Vagina (tissue), 2 donors: Measurements from ENCODE around the gene REL. TPM values are rescaled to one million over a fixed set of nuclear protein-coding genes. Genes with fewer than 3 reads are reported as not detected.

Experiments
- DNase-seq, 2 donors: peaks; one replicate each; pipeline ENCODE4 v3.0.0-alpha.2; 2017; ENCODE audit errors: extremely low spot score in 2 of 2
- H3K27ac ChIP-seq: fragments of 200-600 bp; sonication (generic); one replicate; pipeline ENCODE4 v1.5.1; 2019
- H3K27me3 ChIP-seq: fragments of 200-600 bp; sonication (generic); one replicate; pipeline ENCODE4 v1.5.1; 2019
- H3K36me3 ChIP-seq, 2 donors: fragments of 200-600 bp; sonication (generic); one replicate each; pipeline ENCODE4 v1.5.1; 2017 to 2019
- H3K4me1 ChIP-seq: fragments of 200-600 bp; sonication (generic); one replicate; pipeline ENCODE4 v1.5.1; 2019
- H3K4me3 ChIP-seq, 2 donors: fragments of 200-600 bp; sonication (generic); 1 replicate in 1 of 2; 2 replicates in 1 of 2; pipeline ENCODE4 v1.5.1; 2016 to 2019
- H3K9me3 ChIP-seq: fragments of 200-600 bp; sonication (generic); one replicate; pipeline ENCODE4 v1.5.1; 2019
- POLR2A ChIP-seq, 2 donors: fragments of 450-650 bp; IDR thresholded peaks; one replicate each; pipeline ENCODE4 v1.6.1; 2017; ENCODE audit warnings: antibody characterized with exemption in 2 of 2, mild to moderate bottlenecking in 2 of 2, moderate library complexity in 2 of 2
- POLR2AphosphoS5 ChIP-seq, 2 donors: sonication (generic); formaldehyde crosslinking; IDR thresholded peaks; one replicate each; pipeline ENCODE4 v1.9.0; 2017; ENCODE audit warnings: antibody characterized with exemption in 2 of 2, mild to moderate bottlenecking in 2 of 2, low read depth in 1 of 2; ENCODE audit not compliant: insufficient read depth in 1 of 2
- intact Hi-C: fragments of 100-400 bp; cut with DNase I; formaldehyde crosslinking; loops from one replicate; pipeline ENCODE4 v1.15.1; 2023
- total RNA-seq: library from RNA; depleted of rRNA; stranded (reverse); fragments of >200 nt; gene quantifications from one replicate; pipeline ENCODE4 v1.2.3, GENCODE V29; 2016
- TF ChIP-seq, protein P1 (sequence below), 3 experiments: fragments of 450-650 bp in 2 of 3; fragments of 200-600 bp in 1 of 3; sonication (generic) in 1 of 3; IDR thresholded peaks; one replicate each; pipeline ENCODE4 v1.5.1; 2017 to 2019; ENCODE audit warnings: antibody characterized with exemption in 3 of 3, mild to moderate bottlenecking in 2 of 3, moderate library complexity in 2 of 3

REL gene
- total RNA-seq, 1 donor from 2014 or later: 29.0 TPM

GRCh38 chr2:60844105-60844504 lies 37.3 kb upstream of the REL start:
- H3K9me3 ChIP-seq: no peaks in the 10 kb centered on the region
- TF ChIP-seq, protein P1, sequence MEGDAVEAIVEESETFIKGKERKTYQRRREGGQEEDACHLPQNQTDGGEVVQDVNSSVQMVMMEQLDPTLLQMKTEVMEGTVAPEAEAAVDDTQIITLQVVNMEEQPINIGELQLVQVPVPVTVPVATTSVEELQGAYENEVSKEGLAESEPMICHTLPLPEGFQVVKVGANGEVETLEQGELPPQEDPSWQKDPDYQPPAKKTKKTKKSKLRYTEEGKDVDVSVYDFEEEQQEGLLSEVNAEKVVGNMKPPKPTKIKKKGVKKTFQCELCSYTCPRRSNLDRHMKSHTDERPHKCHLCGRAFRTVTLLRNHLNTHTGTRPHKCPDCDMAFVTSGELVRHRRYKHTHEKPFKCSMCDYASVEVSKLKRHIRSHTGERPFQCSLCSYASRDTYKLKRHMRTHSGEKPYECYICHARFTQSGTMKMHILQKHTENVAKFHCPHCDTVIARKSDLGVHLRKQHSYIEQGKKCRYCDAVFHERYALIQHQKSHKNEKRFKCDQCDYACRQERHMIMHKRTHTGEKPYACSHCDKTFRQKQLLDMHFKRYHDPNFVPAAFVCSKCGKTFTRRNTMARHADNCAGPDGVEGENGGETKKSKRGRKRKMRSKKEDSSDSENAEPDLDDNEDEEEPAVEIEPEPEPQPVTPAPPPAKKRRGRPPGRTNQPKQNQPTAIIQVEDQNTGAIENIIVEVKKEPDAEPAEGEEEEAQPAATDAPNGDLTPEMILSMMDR (IDR thresholded peaks at IDR 0.05): no peak
- TF ChIP-seq POLR2AphosphoS5 (IDR thresholded peaks at IDR 0.05; ENCODE audit: insufficient read depth in 1 of 2, low read depth in 1 of 2) (no peak), POLR2A (IDR thresholded peaks at IDR 0.05) (no peak)
- no peak for DNase-seq
- H3K4me3 ChIP-seq: no peak overlapping the region
- no peaks in the 10 kb centered on the region for H3K4me1 ChIP-seq
- intact Hi-C loops: no loop called here
- H3K36me3 ChIP-seq: no peaks in the 10 kb centered on the region
- no peaks in the 10 kb centered on the region for H3K27me3 ChIP-seq
- H3K27ac ChIP-seq: no peak overlapping the region

GRCh38 chr2:60847854-60848253 lies 33.5 kb upstream of the REL start:
- DNase-seq: no peak
- Histone ChIP-seq H3K9me3 (no peaks in the 10 kb centered on the region), H3K27me3 (no peaks in the 10 kb centered on the region), H3K36me3 (no peaks in the 10 kb centered on the region), H3K27ac (no peak overlapping the region), H3K4me1 (no peaks in the 10 kb centered on the region), H3K4me3 (no peak overlapping the region)
- intact Hi-C loops: no loop called here
- TF ChIP-seq POLR2A (IDR thresholded peaks at IDR 0.05): no peak
- no peak for TF ChIP-seq POLR2AphosphoS5 (IDR thresholded peaks at IDR 0.05; ENCODE audit: insufficient read depth in 1 of 2, low read depth in 1 of 2)
- TF ChIP-seq, protein P1 (IDR thresholded peaks at IDR 0.05): no peak

DNA sequence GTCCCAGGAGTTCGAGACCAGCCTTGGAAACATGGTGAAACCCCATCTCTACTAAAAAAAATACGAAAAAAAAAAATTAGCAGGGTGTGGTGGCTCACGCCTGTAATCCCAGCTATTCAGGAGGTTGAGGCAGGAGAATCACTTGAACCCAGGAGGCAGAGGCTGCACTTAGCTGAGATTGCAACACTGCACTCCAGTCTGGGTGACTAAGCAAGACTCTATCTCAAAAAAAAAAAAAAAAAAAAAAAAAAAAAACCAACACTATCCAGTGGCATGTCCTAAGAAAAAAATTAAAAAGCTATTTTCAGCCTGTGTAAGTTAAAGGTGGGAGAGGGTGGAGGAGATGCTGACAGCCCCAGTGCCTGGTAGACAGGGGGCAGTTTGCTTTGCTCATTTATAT lies 32.2 kb upstream of the REL start:
- Histone ChIP-seq H3K4me3 (no peak overlapping the region), H3K27ac (no peak overlapping the region), H3K4me1 (no peaks in the 10 kb centered on the region), H3K9me3 (no peaks in the 10 kb centered on the region), H3K36me3 (no peaks in the 10 kb centered on the region), H3K27me3 (no peaks in the 10 kb centered on the region)
- no peak for DNase-seq
- intact Hi-C loops: no loop called here
- TF ChIP-seq, protein P1 (IDR thresholded peaks at IDR 0.05): no peak
- TF ChIP-seq POLR2A (IDR thresholded peaks at IDR 0.05) (no peak), POLR2AphosphoS5 (IDR thresholded peaks at IDR 0.05; ENCODE audit: insufficient read depth in 1 of 2, low read depth in 1 of 2) (no peak)

DNA sequence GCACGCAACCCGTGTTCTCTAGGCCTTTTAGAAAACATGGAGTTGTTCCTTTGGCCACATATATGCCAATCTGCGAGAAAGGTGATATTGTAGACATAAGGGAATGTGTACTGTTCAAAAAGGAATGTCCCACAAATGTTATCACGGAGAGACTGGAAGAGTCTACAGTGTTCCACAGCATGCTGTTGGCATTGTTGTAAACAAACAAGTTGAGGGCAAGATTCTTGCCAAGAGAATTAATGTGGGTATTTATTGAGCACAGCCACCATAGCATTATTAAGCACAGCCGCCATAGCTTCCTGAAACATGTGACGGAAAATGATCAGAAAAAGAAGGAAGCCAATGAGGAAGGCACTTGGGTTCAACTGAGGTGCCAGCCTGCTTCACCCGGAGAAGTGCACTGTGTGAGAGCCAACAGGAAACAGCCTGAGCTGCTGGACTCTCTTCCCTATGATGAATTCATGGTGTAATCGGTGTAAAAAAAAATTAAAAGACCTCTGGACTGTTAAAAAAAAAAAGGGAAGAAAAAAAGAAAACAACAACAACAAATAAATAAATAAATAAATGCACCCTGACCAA lies 29.0 kb upstream of the REL start:
- no peak for TF ChIP-seq POLR2A (IDR thresholded peaks at IDR 0.05)
- TF ChIP-seq POLR2AphosphoS5 (IDR thresholded peaks at IDR 0.05; ENCODE audit: insufficient read depth in 1 of 2, low read depth in 1 of 2): no peak
- no peak for DNase-seq
- no peaks in the 10 kb centered on the region for H3K27me3 ChIP-seq
- no peaks in the 10 kb centered on the region for H3K36me3 ChIP-seq
- H3K4me3 ChIP-seq: no peak overlapping the region
- intact Hi-C loops: no loop called here
- no peaks in the 10 kb centered on the region for H3K4me1 ChIP-seq
- H3K27ac ChIP-seq: no peak overlapping the region
- H3K9me3 ChIP-seq: no peaks in the 10 kb centered on the region

DNA sequence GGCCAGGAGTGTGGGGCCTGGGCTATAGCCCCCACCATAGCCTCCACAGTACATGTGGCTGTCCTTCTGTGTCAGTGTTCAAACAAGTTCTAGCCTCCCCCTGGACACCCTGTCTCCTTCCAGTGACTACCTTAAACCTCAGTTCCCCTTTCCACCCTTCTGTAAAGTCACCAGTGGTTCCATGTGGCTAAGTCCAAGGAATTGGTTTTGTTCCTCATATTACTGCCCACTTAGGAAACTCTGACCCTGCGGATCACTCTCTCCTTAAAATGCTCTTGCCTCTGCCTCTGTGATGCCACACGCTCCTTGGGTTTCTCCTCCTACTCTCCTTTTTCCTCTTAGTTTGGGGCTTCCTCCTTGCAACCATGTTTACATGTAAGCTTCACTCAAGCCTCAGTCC lies 27.8 kb upstream of the REL start:
- no peak for DNase-seq
- Histone ChIP-seq H3K9me3 (no peaks in the 10 kb centered on the region), H3K36me3 (no peaks in the 10 kb centered on the region), H3K4me1 (no peaks in the 10 kb centered on the region), H3K27me3 (no peaks in the 10 kb centered on the region), H3K27ac (no peak overlapping the region), H3K4me3 (no peak overlapping the region)
- TF ChIP-seq, protein P1 (IDR thresholded peaks at IDR 0.05): no peak
- TF ChIP-seq POLR2AphosphoS5 (IDR thresholded peaks at IDR 0.05; ENCODE audit: insufficient read depth in 1 of 2, low read depth in 1 of 2) (no peak), POLR2A (IDR thresholded peaks at IDR 0.05) (no peak)
- intact Hi-C loops: no loop called here
